ENCODE results near the gene CARS2.
"Not testable (repeated sequence)": the region's sequence is repeated elsewhere in the genome, so short reads cannot be mapped to it uniquely, and the experiment has no call there.

Gene CARS2

DNA sequence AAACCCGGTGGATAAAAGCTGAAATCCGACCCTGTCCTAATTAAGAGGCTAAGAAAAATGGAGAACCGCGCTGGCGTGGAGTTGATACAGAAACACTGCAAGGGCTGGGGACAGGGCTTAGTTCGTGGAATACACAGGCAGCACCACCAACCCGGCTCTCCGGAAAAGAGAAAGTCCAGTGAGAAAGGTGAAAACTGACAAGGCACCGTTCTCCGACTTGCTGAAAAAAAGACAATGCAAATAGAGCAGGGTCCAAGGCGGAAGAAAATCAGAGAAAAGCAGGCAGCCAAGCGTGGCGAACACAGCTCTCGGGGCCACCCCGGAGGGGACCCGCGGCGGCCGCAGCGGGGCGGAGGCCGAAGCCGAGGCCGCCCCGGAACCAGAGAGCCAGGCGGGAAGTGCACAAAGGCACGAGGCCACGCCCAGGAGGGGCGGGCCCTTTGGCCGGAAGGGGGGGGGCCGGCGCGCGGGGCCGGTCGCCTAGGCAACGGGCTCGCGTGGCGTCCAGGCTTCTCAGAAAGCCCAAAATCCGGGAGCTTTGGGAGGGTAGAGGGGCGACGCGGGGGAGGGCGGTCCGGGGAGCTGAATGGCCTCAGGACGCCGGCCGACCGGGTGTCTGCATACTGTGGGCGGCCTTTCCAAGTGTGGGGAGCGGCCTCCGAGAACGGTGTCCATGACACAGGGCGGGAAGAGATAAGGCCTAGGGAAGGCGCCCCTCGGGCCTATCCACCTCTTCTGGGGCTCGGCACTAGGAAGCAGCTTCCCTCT lies 6.3 kb upstream of the CARS2 start:
- peak overlapping the region; percentile 84 for H3K4me3 ChIP-seq (ENCODE audit: low read depth, low read length)
- in situ Hi-C loops (cut with HindIII; ENCODE audit: low sequenced_read_pairs) = no loop called here
- TF ChIP-seq, protein P1, sequence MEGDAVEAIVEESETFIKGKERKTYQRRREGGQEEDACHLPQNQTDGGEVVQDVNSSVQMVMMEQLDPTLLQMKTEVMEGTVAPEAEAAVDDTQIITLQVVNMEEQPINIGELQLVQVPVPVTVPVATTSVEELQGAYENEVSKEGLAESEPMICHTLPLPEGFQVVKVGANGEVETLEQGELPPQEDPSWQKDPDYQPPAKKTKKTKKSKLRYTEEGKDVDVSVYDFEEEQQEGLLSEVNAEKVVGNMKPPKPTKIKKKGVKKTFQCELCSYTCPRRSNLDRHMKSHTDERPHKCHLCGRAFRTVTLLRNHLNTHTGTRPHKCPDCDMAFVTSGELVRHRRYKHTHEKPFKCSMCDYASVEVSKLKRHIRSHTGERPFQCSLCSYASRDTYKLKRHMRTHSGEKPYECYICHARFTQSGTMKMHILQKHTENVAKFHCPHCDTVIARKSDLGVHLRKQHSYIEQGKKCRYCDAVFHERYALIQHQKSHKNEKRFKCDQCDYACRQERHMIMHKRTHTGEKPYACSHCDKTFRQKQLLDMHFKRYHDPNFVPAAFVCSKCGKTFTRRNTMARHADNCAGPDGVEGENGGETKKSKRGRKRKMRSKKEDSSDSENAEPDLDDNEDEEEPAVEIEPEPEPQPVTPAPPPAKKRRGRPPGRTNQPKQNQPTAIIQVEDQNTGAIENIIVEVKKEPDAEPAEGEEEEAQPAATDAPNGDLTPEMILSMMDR (IDR thresholded peaks at IDR 0.05; ENCODE audit: low read depth, low read length) = no peak
- DNase-seq (ENCODE audit: low read depth, low spot score) = peak; percentile 90

DNA sequence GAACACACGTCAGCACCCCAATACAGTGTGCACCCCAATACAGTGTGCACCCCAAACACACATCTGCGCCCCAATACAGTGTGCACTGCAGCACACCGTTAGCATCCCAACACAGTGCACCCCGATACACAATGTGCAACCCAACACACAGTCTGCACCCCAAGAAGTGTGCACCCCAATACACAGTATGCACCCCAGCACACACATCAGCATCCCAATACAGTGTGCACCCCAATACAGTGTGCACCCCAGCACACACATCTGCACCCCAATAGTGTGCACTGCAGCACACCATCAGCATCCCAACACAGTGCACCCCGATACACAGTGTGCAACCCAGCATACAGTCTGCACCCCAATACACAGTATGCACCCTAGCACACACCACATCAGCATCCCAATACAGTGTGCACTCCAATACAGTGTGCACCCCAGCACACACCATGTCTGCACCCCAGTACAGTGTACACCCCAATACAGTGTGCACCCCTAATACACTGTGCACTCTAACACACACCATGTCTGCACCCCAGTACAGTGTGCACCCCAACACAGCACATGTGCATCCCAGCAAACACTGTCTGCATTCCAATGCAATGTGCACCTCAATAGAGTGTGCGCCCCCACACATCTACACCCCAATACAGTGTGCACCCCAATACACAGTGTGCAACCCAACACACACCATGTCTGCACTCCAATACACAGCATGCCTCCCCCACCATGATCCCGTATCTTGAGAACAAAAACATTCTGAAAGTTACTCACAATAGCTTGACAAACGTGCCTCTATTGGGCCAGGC lies 855 bp upstream of the CARS2 start:
- DNase-seq (ENCODE audit: low read depth, low spot score) = no peak
- peak overlapping the region; percentile 66 for H3K4me3 ChIP-seq (ENCODE audit: low read depth, low read length)
- TF ChIP-seq, protein P1 (IDR thresholded peaks at IDR 0.05; ENCODE audit: low read depth, low read length) = no peak
- in situ Hi-C loops (cut with HindIII; ENCODE audit: low sequenced_read_pairs) = no loop called here

- in situ Hi-C loops (cut with HindIII; ENCODE audit: low sequenced_read_pairs) = no loop called here
- TF ChIP-seq, protein P1 (IDR thresholded peaks at IDR 0.05; ENCODE audit: low read depth, low read length) = no peak
Measured at GRCh38 chr13:110705356-110705825, 525 bp downstream of the CARS2 start.

GRCh38 chr13:110702591-110703526 lies 3.1 kb downstream of the CARS2 start:
- peak; percentile 39 for DNase-seq (ENCODE audit: low read depth, low spot score)
- in situ Hi-C loops (cut with HindIII; ENCODE audit: low sequenced_read_pairs) = no loop called here
- TF ChIP-seq, protein P1 (IDR thresholded peaks at IDR 0.05; ENCODE audit: low read depth, low read length) = no peak
- no peak overlapping the region for H3K4me3 ChIP-seq (ENCODE audit: low read depth, low read length)

More at GRCh38 chr13:110705356-110705825, 525 bp downstream of the CARS2 start:
- H3K4me3 ChIP-seq (ENCODE audit: low read depth, low read length) = peak overlapping the region; percentile 66
- DNase-seq (ENCODE audit: low read depth, low spot score) = peak; percentile 15

- no peak overlapping the region for H3K4me3 ChIP-seq (ENCODE audit: low read depth, low read length)
- in situ Hi-C loops (cut with HindIII; ENCODE audit: low sequenced_read_pairs) = no loop called here
- no peak for DNase-seq (ENCODE audit: low read depth, low spot score)
- TF ChIP-seq, protein P1 (IDR thresholded peaks at IDR 0.05; ENCODE audit: low read depth, low read length) = no peak
Measured at GRCh38 chr13:110702089-110702488, 3.8 kb downstream of the CARS2 start.

- H3K4me3 ChIP-seq (ENCODE audit: low read depth, low read length); in situ Hi-C loops (cut with HindIII; ENCODE audit: low sequenced_read_pairs); DNase-seq (ENCODE audit: low read depth, low spot score): not testable (repeated sequence)
Measured at GRCh38 chr13:110701061-110701460, 4.9 kb downstream of the CARS2 start.

Data from astrocyte of the spinal cord (primary cell).